H9 (cell line): ENCODE results near the gene AKIP1. TPM values are rescaled to one million over a fixed set of nuclear protein-coding genes. Genes with fewer than 3 reads are reported as not detected.
"Not testable (repeated sequence)": the region's sequence is repeated elsewhere in the genome, so short reads cannot be mapped to it uniquely, and the experiment has no call there.

Source experiments
- DNase-seq: peaks from one replicate; pipeline ENCODE4 v3.0.0-alpha.2; 2017
- H2AFZ ChIP-seq: one replicate; pipeline ENCODE4 v1.6.1; 2013; ENCODE audit warnings: mild to moderate bottlenecking, low read length, control low read depth, moderate library complexity
- H2AK5ac ChIP-seq: 2 replicates; pipeline ENCODE4 v1.6.1; 2013; ENCODE audit warnings: low read length, control low read depth, mixed read lengths; ENCODE audit not compliant: insufficient read length
- H2BK120ac ChIP-seq: one replicate; pipeline ENCODE4 v1.6.1; 2013; ENCODE audit warnings: low read depth, mild to moderate bottlenecking, low read length, control low read depth, inconsistent platforms; ENCODE audit not compliant: poor library complexity, severe bottlenecking
- H2BK12ac ChIP-seq: 2 replicates; pipeline ENCODE4 v1.6.1; 2013; ENCODE audit warnings: low read length, control low read depth, mixed read lengths, low read depth; ENCODE audit not compliant: insufficient read length
- H2BK15ac ChIP-seq: 2 replicates; pipeline ENCODE4 v1.6.1; 2013; ENCODE audit warnings: low read depth, low read length, control low read depth
- H2BK20ac ChIP-seq: one replicate; pipeline ENCODE4 v1.6.1; 2013; ENCODE audit warnings: low read depth, mild to moderate bottlenecking, low read length, control low read depth, inconsistent platforms; ENCODE audit not compliant: poor library complexity, severe bottlenecking
- H2BK5ac ChIP-seq: 2 replicates; pipeline ENCODE4 v1.6.1; 2013; ENCODE audit warnings: low read length, control low read depth, mixed read lengths; ENCODE audit not compliant: insufficient read length
- H3K14ac ChIP-seq: 2 replicates; pipeline ENCODE4 v1.6.1; 2013; ENCODE audit warnings: low read length, control low read depth; ENCODE audit not compliant: insufficient read depth
- H3K18ac ChIP-seq: 2 replicates; pipeline ENCODE4 v1.6.1; 2013; ENCODE audit warnings: low read depth, mild to moderate bottlenecking, mixed read lengths, low read length, control low read depth; ENCODE audit not compliant: insufficient read length
- H3K23ac ChIP-seq: 2 replicates; pipeline ENCODE4 v1.6.1; 2013; ENCODE audit warnings: low read length, control low read depth, mixed read lengths, low read depth; ENCODE audit not compliant: insufficient read length
- H3K23me2 ChIP-seq: 2 replicates; pipeline ENCODE4 v1.6.1; 2013; ENCODE audit warnings: low read depth, mild to moderate bottlenecking, mixed read lengths, low read length, control low read depth; ENCODE audit not compliant: insufficient read length, poor library complexity, severe bottlenecking
- H3K27ac ChIP-seq: 2 replicates; pipeline ENCODE4 v1.5.1; 2013; ENCODE audit warnings: low read length, control low read depth, mixed read lengths, low read depth; ENCODE audit not compliant: insufficient read length
- H3K27me3 ChIP-seq: 2 replicates; pipeline ENCODE4 v1.6.1; 2013; ENCODE audit warnings: low read length, control low read depth, inconsistent platforms; ENCODE audit not compliant: insufficient read depth
- H3K4ac ChIP-seq: 2 replicates; pipeline ENCODE4 v1.6.1; 2013; ENCODE audit warnings: low read depth, mild to moderate bottlenecking, control low read depth, inconsistent platforms, low read length, moderate library complexity
- H3K4me1 ChIP-seq: 2 replicates; pipeline ENCODE4 v1.6.1; 2013; ENCODE audit warnings: low read length, control low read depth, inconsistent platforms; ENCODE audit not compliant: insufficient read depth
- H3K4me2 ChIP-seq: 2 replicates; pipeline ENCODE4 v1.6.1; 2013; ENCODE audit warnings: low read length, control low read depth, mixed read lengths; ENCODE audit not compliant: insufficient read length, insufficient read depth
- H3K56ac ChIP-seq: 2 replicates; pipeline ENCODE4 v1.6.1; 2013; ENCODE audit warnings: low read depth, mild to moderate bottlenecking, mixed read lengths, low read length, control low read depth; ENCODE audit not compliant: insufficient read length
- H3K79me1 ChIP-seq: 2 replicates; pipeline ENCODE4 v1.6.1; 2013; ENCODE audit warnings: low read depth, mild to moderate bottlenecking, moderate library complexity, low read length, control low read depth, inconsistent platforms; ENCODE audit not compliant: insufficient read depth, poor library complexity, severe bottlenecking
- H3K79me2 ChIP-seq: 2 replicates; pipeline ENCODE4 v1.6.1; 2013; ENCODE audit warnings: low read length, control low read depth, inconsistent platforms; ENCODE audit not compliant: insufficient read depth
- H3K9ac ChIP-seq: 2 replicates; pipeline ENCODE4 v1.6.1; 2013; ENCODE audit warnings: low read length, control low read depth, mixed read lengths; ENCODE audit not compliant: insufficient read length; ENCODE audit errors: extremely low read depth
- H3K9me3 ChIP-seq: one replicate; pipeline ENCODE4 v1.6.1; 2013; ENCODE audit warnings: low read depth, low read length, inconsistent platforms; ENCODE audit not compliant: control insufficient read depth
- H3T11ph ChIP-seq: one replicate; pipeline ENCODE4 v1.6.1; 2013; ENCODE audit warnings: mild to moderate bottlenecking, low read length, control low read depth, inconsistent platforms
- H4K20me1 ChIP-seq: one replicate; pipeline ENCODE4 v1.6.1; 2013; ENCODE audit not compliant: control insufficient read depth, insufficient read length, insufficient read depth
- H4K5ac ChIP-seq: 2 replicates; pipeline ENCODE4 v1.6.1; 2013; ENCODE audit warnings: low read depth, mild to moderate bottlenecking, mixed read lengths, low read length, control low read depth; ENCODE audit not compliant: insufficient read length
- H4K8ac ChIP-seq: replicated peaks from 2 replicates; pipeline ENCODE4 v1.6.1; 2013; ENCODE audit warnings: low read length, control low read depth, mixed read lengths, low read depth; ENCODE audit not compliant: insufficient read length
- H4K91ac ChIP-seq: 2 replicates; pipeline ENCODE4 v1.6.1; 2013; ENCODE audit warnings: low read depth, mild to moderate bottlenecking, moderate library complexity, mixed read lengths, low read length, control low read depth; ENCODE audit not compliant: insufficient read length
- H3K27ac Mint-ChIP-seq, 3 experiments: 2 replicates in 2 of 3; 3 replicates in 1 of 3; pipeline ENCODE4 v1.8.0; 2020 to 2021; ENCODE audit warnings: mixed read lengths in 3 of 3, mild to moderate bottlenecking in 1 of 3, moderate library complexity in 1 of 3
- H3K27me3 Mint-ChIP-seq: 2 replicates; pipeline ENCODE4 v1.8.0; 2021; ENCODE audit warnings: low read depth, mild to moderate bottlenecking, moderate library complexity, mixed read lengths
- H3K36me3 Mint-ChIP-seq, 3 experiments: 2 replicates in 2 of 3; 3 replicates in 1 of 3; pipeline ENCODE4 v1.8.0; 2020 to 2021; ENCODE audit warnings: low read depth in 3 of 3, mixed read lengths in 3 of 3; ENCODE audit not compliant: insufficient read depth in 1 of 3
- H3K4me1 Mint-ChIP-seq, 2 experiments: 2 replicates each; pipeline ENCODE4 v1.8.0; 2020; ENCODE audit warnings: mixed read lengths in 2 of 2
- H3K4me3 Mint-ChIP-seq, 2 experiments: 2 replicates in 1 of 2; 3 replicates in 1 of 2; pipeline ENCODE4 v1.8.0; 2020 to 2021; ENCODE audit warnings: mild to moderate bottlenecking in 2 of 2, mixed read lengths in 2 of 2, moderate library complexity in 1 of 2
- H3K9me3 Mint-ChIP-seq, 2 experiments: 2 replicates in 1 of 2; 3 replicates in 1 of 2; pipeline ENCODE4 v1.8.0; 2020; ENCODE audit warnings: mild to moderate bottlenecking in 2 of 2, mixed read lengths in 2 of 2, moderate library complexity in 1 of 2
- WGBS: extraction: QIAGEN DNeasy Blood & Tissue Kit; methylation state at CpG from one replicate; pipeline ENCODE4 v1.1.7; 2013; ENCODE audit warnings: missing lambda C conversion rate, low lambda C conversion rate, mixed read lengths; ENCODE audit not compliant: insufficient read length; ENCODE audit errors: extremely low coverage; 5-methylcytosine and 5-hydroxymethylcytosine counted together
- total RNA-seq: library from RNA; stranded (reverse); gene quantifications from 2 replicates; pipeline ENCODE4 v1.2.1, GENCODE V29; 2021
- TF ChIP-seq, protein P1 (sequence below): fragments of 200-600 bp; sonication (generic); conservative IDR thresholded peaks from 3 replicates; pipeline ENCODE4 v1.8.0; 2021; ENCODE audit warnings: antibody characterized with exemption, mild to moderate bottlenecking

AKIP1 gene
- total RNA-seq, 1 experiment from 2014 or later, result 21.0 TPM

- Histone ChIP-seq H2BK12ac (no peak overlapping the region), H3K79me1 (no peaks in the 10 kb centered on the region), H2BK15ac (no peak overlapping the region), H3K27me3 (no peaks in the 10 kb centered on the region), H3T11ph (no peak overlapping the region), H3K23ac (no peak overlapping the region), H3K4me2 (no peak overlapping the region), H3K79me2 (no peaks in the 10 kb centered on the region), H4K5ac (no peak overlapping the region), H3K23me2 (no peaks in the 10 kb centered on the region), H3K27ac (no peak overlapping the region), H3K56ac (no peak overlapping the region), H2AFZ (no peak overlapping the region), H3K9me3 (no peaks in the 10 kb centered on the region), H3K14ac (no peak overlapping the region), H3K4ac (no peak overlapping the region), H3K4me1 (no peaks in the 10 kb centered on the region), H2BK5ac (no peak overlapping the region), H4K8ac (no peak overlapping the region), H2BK120ac (no peak overlapping the region), H3K18ac (no peak overlapping the region), H2AK5ac (no peak overlapping the region), H4K20me1 (no peaks in the 10 kb centered on the region), H4K91ac (no peak overlapping the region), H3K9ac (no peak overlapping the region), H2BK20ac (no peak overlapping the region)
- TF ChIP-seq, protein P1, sequence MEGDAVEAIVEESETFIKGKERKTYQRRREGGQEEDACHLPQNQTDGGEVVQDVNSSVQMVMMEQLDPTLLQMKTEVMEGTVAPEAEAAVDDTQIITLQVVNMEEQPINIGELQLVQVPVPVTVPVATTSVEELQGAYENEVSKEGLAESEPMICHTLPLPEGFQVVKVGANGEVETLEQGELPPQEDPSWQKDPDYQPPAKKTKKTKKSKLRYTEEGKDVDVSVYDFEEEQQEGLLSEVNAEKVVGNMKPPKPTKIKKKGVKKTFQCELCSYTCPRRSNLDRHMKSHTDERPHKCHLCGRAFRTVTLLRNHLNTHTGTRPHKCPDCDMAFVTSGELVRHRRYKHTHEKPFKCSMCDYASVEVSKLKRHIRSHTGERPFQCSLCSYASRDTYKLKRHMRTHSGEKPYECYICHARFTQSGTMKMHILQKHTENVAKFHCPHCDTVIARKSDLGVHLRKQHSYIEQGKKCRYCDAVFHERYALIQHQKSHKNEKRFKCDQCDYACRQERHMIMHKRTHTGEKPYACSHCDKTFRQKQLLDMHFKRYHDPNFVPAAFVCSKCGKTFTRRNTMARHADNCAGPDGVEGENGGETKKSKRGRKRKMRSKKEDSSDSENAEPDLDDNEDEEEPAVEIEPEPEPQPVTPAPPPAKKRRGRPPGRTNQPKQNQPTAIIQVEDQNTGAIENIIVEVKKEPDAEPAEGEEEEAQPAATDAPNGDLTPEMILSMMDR, result no peak
- peaks cover 3% of the 10 kb centered on the region for H3K27me3 Mint-ChIP-seq
- no peaks in the 10 kb centered on the region for H3K4me1 Mint-ChIP-seq
- H3K27ac Mint-ChIP-seq, result no peak overlapping the region
- DNase-seq, result no peak
- H3K36me3 Mint-ChIP-seq, result peaks cover 1 to 18% (median 5%) of the 10 kb centered on the region in 3 experiments; a peak in 5 of 7 replicates
- no CpG with 5 or more reads among the region's 2 CpGs for WGBS
- H3K9me3 Mint-ChIP-seq, result peaks cover 23 to 24% of the 10 kb centered on the region in 2 experiments
- no peak overlapping the region for H3K4me3 Mint-ChIP-seq
Measured at GRCh38 chr11:8886322-8886721, 24.7 kb upstream of the AKIP1 start.

GRCh38 chr11:8891185-8891584 lies 19.8 kb upstream of the AKIP1 start:
- not testable (repeated sequence) for H3K9ac ChIP-seq

More at GRCh38 chr11:8891185-8891584, 19.8 kb upstream of the AKIP1 start:
- not testable (repeated sequence) for H3K4me2 ChIP-seq, H2BK120ac ChIP-seq, H2BK15ac ChIP-seq, H4K20me1 ChIP-seq, H2AK5ac ChIP-seq, H3K23me2 ChIP-seq, H4K91ac ChIP-seq, DNase-seq, H3K79me2 ChIP-seq, H3K79me1 ChIP-seq, H3K27ac ChIP-seq, H3K4me1 Mint-ChIP-seq, H3K27me3 Mint-ChIP-seq, H3T11ph ChIP-seq, H3K4me1 ChIP-seq, H3K27me3 ChIP-seq, H3K9me3 ChIP-seq, H4K5ac ChIP-seq, H3K14ac ChIP-seq, H2AFZ ChIP-seq, H3K27ac Mint-ChIP-seq, H2BK5ac ChIP-seq, H3K23ac ChIP-seq, H2BK20ac ChIP-seq, H3K56ac ChIP-seq, H3K18ac ChIP-seq, H2BK12ac ChIP-seq, H3K4me3 Mint-ChIP-seq, H4K8ac ChIP-seq, H3K4ac ChIP-seq
- no CpG with 5 or more reads among the region's 2 CpGs for WGBS
- Mint-ChIP-seq H3K9me3 (peaks cover 23 to 24% of the 10 kb centered on the region in 2 experiments), H3K36me3 (peaks cover 1 to 18% (median 5%) of the 10 kb centered on the region in 3 experiments; a peak in 6 of 7 replicates)
